Measurements from ENCODE around the gene ADAMTS13. TPM values are rescaled to one million over a fixed set of nuclear protein-coding genes. Genes with fewer than 3 reads are reported as not detected.

ADAMTS13 gene
- total RNA-seq, 1 donor from 2014 or later = 0.53 TPM

GRCh38 chr9:133458643-133459312, 36.6 kb downstream of the ADAMTS13 start:
- Histone ChIP-seq H3K4me3 (ENCODE audit: low read depth, low read length) (no peak overlapping the region), H3K36me3 (ENCODE audit: control insufficient read depth, insufficient read depth, low read length) (no peaks in the 10 kb centered on the region), H3K27me3 (ENCODE audit: control insufficient read depth, insufficient read depth, low read length) (no peaks in the 10 kb centered on the region)
- FAIRE-seq = no peak
- DNase-seq (ENCODE audit: low read depth) = no peak
- no peak for TF ChIP-seq CTCF (IDR thresholded peaks at IDR 0.05; ENCODE audit: insufficient read depth, low read length, severe bottlenecking)

GRCh38 chr9:133459476-133460404, 37.6 kb downstream of the ADAMTS13 start, which contains the start of gene CACFD1:
Gene CACFD1, plus strand, starts transcription at chr9:133459978. Its CDS starts 89 bp downstream, at chr9:133460067.
- H3K4me3 ChIP-seq (ENCODE audit: low read depth, low read length) = peak within 1 kb of the TSS; percentile 82
- no peak for TF ChIP-seq CTCF (IDR thresholded peaks at IDR 0.05; ENCODE audit: insufficient read depth, low read length, severe bottlenecking)
- DNase-seq (ENCODE audit: low read depth) (peak; percentile 83), FAIRE-seq (no peak)
- no peaks in the 10 kb centered on the region for H3K36me3 ChIP-seq (ENCODE audit: control insufficient read depth, insufficient read depth, low read length)
- H3K27me3 ChIP-seq (ENCODE audit: control insufficient read depth, insufficient read depth, low read length) = no peaks in the 10 kb centered on the region

- Histone ChIP-seq H3K27me3 (ENCODE audit: control insufficient read depth, insufficient read depth, low read length) (no peaks in the 10 kb centered on the region), H3K4me3 (ENCODE audit: low read depth, low read length) (peak overlapping the region; percentile 82), H3K36me3 (ENCODE audit: control insufficient read depth, insufficient read depth, low read length) (peaks cover 1% of the 10 kb centered on the region)
- no peak for FAIRE-seq
- DNase-seq (ENCODE audit: low read depth) = peak; percentile 16
- no peak for TF ChIP-seq CTCF (IDR thresholded peaks at IDR 0.05; ENCODE audit: insufficient read depth, low read length, severe bottlenecking)
Measured at GRCh38 chr9:133460405-133461175, 38.4 kb downstream of the ADAMTS13 start.

GRCh38 chr9:133461975-133462374, 39.8 kb downstream of the ADAMTS13 start:
- TF ChIP-seq CTCF (IDR thresholded peaks at IDR 0.05; ENCODE audit: insufficient read depth, low read length, severe bottlenecking) = no peak
- H3K36me3 ChIP-seq (ENCODE audit: control insufficient read depth, insufficient read depth, low read length) = peaks cover 1% of the 10 kb centered on the region
- no peaks in the 10 kb centered on the region for H3K27me3 ChIP-seq (ENCODE audit: control insufficient read depth, insufficient read depth, low read length)
- FAIRE-seq = no peak
- H3K4me3 ChIP-seq (ENCODE audit: low read depth, low read length) = no peak overlapping the region
- no peak for DNase-seq (ENCODE audit: low read depth)

- H3K4me3 ChIP-seq (ENCODE audit: low read depth, low read length) = no peak overlapping the region
- DNase-seq (ENCODE audit: low read depth) = peak; percentile 30
- TF ChIP-seq CTCF (IDR thresholded peaks at IDR 0.05; ENCODE audit: insufficient read depth, low read length, severe bottlenecking) = peak; percentile 73
- H3K36me3 ChIP-seq (ENCODE audit: control insufficient read depth, insufficient read depth, low read length) = peaks cover 1% of the 10 kb centered on the region
- FAIRE-seq = no peak
- no peaks in the 10 kb centered on the region for H3K27me3 ChIP-seq (ENCODE audit: control insufficient read depth, insufficient read depth, low read length)
Measured at GRCh38 chr9:133463234-133463863, 41.2 kb downstream of the ADAMTS13 start.
